A673 (cell line): Measurements from ENCODE around the gene AUNIP. TPM values are rescaled to one million over a fixed set of nuclear protein-coding genes. Genes with fewer than 3 reads are reported as not detected.

ENCODE experiments used
- BruUV-seq: library from RNA; stranded (reverse); fragments of 400-500 nt; replicated peaks from 2 replicates; lab custom pipeline; 2021; lab: Mats Ljungman, UMichigan
- CTCF ChIA-PET: fragments of 300-600 bp; sonication (Branson Sonifier 250); formaldehyde crosslinking; loops from one replicate; lab custom pipeline; 2022; ENCODE audit warnings: antibody characterized with exemption; lab: Charles Lee
- POLR2A ChIA-PET: fragments of 300-600 bp; sonication (Branson Sonifier 250); formaldehyde crosslinking; loops from one replicate; lab custom pipeline; 2022; ENCODE audit warnings: antibody characterized with exemption; ENCODE audit not compliant: low non-redundant PET; lab: Charles Lee
- DNase-seq: peaks from one replicate; pipeline ENCODE4 v3.0.0-alpha.2; 2015; ENCODE audit warnings: low spot score
- H3K27ac ChIP-seq: fragments of 200-600 bp; sonication (generic); 2 replicates; pipeline ENCODE4 v1.5.1; 2016; ENCODE audit warnings: mixed run types, low read depth, mild to moderate bottlenecking, mixed read lengths, antibody characterized with exemption, low read length; ENCODE audit not compliant: poor library complexity, severe bottlenecking
- H3K27me3 ChIP-seq: fragments of 200-600 bp; sonication (generic); replicated peaks from 2 replicates; pipeline ENCODE4 v1.6.1; 2017; ENCODE audit warnings: mixed run types, low read depth, mild to moderate bottlenecking, mixed read lengths, antibody characterized with exemption, low read length; ENCODE audit not compliant: insufficient read depth, poor library complexity
- H3K36me3 ChIP-seq: fragments of 200-600 bp; sonication (generic); 2 replicates; pipeline ENCODE4 v1.6.1; 2016; ENCODE audit warnings: mixed run types, mild to moderate bottlenecking, mixed read lengths, antibody characterized with exemption, low read length; ENCODE audit not compliant: insufficient read depth, poor library complexity, severe bottlenecking
- H3K4me1 ChIP-seq: fragments of 200-600 bp; sonication (generic); 2 replicates; pipeline ENCODE4 v1.6.1; 2017; ENCODE audit warnings: mixed run types, mild to moderate bottlenecking, mixed read lengths, antibody characterized with exemption, low read length; ENCODE audit not compliant: insufficient read depth, poor library complexity, severe bottlenecking
- H3K4me3 ChIP-seq: fragments of 200-600 bp; sonication (generic); 2 replicates; pipeline ENCODE4 v1.5.1; 2016; ENCODE audit warnings: low read depth, mixed run types, mild to moderate bottlenecking, mixed read lengths, low read length; ENCODE audit not compliant: poor library complexity, severe bottlenecking
- H3K9me3 ChIP-seq: fragments of 200-600 bp; sonication (generic); 2 replicates; pipeline ENCODE4 v1.6.1; 2016; ENCODE audit warnings: mixed run types, low read depth, mild to moderate bottlenecking, mixed read lengths, antibody characterized with exemption, low read length; ENCODE audit not compliant: poor library complexity, severe bottlenecking
- EZH2 ChIP-seq: fragments of 200-600 bp; sonication (generic); IDR thresholded peaks from 2 replicates; pipeline ENCODE4 v1.6.1; 2017; ENCODE audit warnings: borderline replicate concordance, low read depth, mild to moderate bottlenecking, mixed read lengths, antibody characterized with exemption, low read length; ENCODE audit not compliant: poor library complexity, severe bottlenecking
- intact Hi-C: fragments of 100-400 bp; cut with micrococcal nuclease; formaldehyde crosslinking; loops from one replicate; pipeline ENCODE4 v1.10.0; 2022; ENCODE audit not compliant: unreplicated experiment
- total RNA-seq: library from RNA; stranded (reverse); gene quantifications from 2 replicates; pipeline ENCODE4 v1.2.3, GENCODE V29; 2021
- TF ChIP-seq, protein P1 (sequence below): fragments of 300-800, 200-600 bp; sonication (generic); conservative IDR thresholded peaks from 2 replicates; pipeline ENCODE4 v1.5.1; 2017; ENCODE audit warnings: low read depth, mild to moderate bottlenecking, antibody characterized with exemption, low read length, moderate library complexity, mixed read lengths

Gene AUNIP
- total RNA-seq, 1 experiment from 2014 or later, result 18.9 TPM

DNA sequence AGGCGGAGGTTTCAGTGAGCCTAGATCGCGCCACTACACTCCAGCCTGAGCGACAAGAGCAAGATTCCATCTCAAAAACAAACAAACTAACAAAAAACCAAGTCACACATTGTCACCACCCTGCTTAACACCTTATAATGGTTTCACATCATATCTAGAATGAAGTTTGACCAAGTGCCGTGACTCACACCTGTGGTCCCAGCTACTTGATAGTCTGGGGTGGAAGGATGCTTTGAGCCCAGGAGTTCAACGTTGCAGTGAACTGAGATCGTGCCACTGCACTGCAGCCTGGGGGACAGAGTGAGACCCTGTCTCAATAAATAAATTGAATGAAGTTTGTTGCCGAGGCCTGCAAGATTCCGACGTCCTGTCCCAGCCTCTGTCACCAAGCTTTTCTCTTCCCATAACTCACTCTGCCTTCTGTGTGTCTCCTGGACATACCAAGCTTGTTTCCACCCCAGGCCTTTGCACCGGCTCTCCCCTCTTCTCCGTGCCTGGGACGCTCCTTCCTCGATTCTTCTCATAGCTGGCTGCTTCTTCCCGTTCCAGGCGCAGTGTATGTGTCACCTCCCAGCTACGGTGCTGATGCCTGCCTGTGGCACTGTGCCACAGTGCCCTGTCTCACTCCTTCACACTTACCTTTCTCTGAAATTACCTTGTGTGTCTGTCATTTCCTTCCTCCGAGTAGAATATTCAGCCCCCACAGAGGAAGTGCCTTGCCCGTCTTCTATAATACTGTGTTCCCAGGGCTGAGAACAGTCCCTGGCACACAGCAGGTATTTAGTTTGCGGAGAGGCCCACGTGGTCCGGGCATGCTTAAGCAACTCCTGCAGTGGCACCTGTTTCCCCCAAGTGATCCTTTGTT lies 63.1 kb downstream of the AUNIP start:
- ChIA-PET CTCF (interaction anchor here (0.7 to 0.9 kb wide), 2 partner anchors 11 to 361 kb away, joined by 3 read pairs; no protein-coding TSS in a partner anchor), POLR2A (no interaction called here)
- no peaks in the 10 kb centered on the region for H3K36me3 ChIP-seq
- no peaks in the 10 kb centered on the region for H3K9me3 ChIP-seq
- intact Hi-C loops, result no loop called here
- DNase-seq, result no peak
- BruUV-seq, result no TSS peak
- H3K27ac ChIP-seq, result no peak overlapping the region
- peaks cover 6% of the 10 kb centered on the region for H3K4me1 ChIP-seq
- H3K27me3 ChIP-seq, result no peaks in the 10 kb centered on the region
- TF ChIP-seq EZH2, result no peak
- TF ChIP-seq, protein P1, sequence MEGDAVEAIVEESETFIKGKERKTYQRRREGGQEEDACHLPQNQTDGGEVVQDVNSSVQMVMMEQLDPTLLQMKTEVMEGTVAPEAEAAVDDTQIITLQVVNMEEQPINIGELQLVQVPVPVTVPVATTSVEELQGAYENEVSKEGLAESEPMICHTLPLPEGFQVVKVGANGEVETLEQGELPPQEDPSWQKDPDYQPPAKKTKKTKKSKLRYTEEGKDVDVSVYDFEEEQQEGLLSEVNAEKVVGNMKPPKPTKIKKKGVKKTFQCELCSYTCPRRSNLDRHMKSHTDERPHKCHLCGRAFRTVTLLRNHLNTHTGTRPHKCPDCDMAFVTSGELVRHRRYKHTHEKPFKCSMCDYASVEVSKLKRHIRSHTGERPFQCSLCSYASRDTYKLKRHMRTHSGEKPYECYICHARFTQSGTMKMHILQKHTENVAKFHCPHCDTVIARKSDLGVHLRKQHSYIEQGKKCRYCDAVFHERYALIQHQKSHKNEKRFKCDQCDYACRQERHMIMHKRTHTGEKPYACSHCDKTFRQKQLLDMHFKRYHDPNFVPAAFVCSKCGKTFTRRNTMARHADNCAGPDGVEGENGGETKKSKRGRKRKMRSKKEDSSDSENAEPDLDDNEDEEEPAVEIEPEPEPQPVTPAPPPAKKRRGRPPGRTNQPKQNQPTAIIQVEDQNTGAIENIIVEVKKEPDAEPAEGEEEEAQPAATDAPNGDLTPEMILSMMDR, result no peak
- no peak overlapping the region for H3K4me3 ChIP-seq

DNA sequence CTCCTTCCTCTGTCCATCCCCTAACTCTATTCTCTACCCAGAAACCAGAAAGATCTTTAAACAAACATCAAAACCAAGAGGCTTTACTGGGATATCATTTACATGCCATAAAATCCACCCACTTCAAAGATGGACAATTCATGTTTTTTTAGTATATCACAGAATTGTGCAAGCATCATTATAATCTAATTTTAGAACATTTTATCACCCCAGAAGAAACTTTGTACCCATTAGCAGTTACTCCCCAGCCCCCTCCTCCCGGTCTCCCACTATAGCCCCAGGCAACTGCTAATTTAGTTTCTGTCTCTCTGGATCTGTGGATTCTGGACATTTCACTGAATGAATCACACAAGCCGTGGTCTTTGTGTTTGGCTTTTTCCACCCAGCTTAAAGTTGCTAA lies 64.0 kb downstream of the AUNIP start:
- ChIA-PET CTCF (no interaction called here), POLR2A (no interaction called here)
- Histone ChIP-seq H3K27me3 (no peaks in the 10 kb centered on the region), H3K36me3 (no peaks in the 10 kb centered on the region), H3K9me3 (no peaks in the 10 kb centered on the region), H3K4me1 (peaks cover 6% of the 10 kb centered on the region), H3K27ac (no peak overlapping the region), H3K4me3 (no peak overlapping the region)
- intact Hi-C loops, result no loop called here
- BruUV-seq, result no TSS peak
- TF ChIP-seq, protein P1, result no peak
- TF ChIP-seq EZH2, result no peak
- no peak for DNase-seq

DNA sequence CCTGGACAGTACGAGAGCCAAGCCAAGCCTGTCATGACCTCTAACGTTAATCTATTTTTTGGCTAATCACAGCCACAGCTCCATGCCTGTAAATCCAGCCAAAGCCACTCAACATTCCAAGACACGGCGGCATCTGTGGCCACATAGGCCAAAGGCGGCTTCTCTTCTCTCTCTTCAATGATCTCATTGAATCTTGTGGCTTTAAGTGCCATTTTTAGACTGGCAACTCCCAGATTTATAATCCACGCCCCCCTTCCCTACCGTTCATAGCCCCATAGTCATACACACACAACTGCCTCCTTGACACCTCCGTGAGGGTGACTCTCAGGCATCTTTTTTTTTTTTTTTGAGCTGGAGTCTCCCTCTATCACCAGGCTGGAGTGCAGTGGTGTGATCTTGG lies 64.9 kb downstream of the AUNIP start:
- CTCF ChIA-PET, result no interaction called here
- intact Hi-C loops, result no loop called here

More for the DNA sequence above, 64.9 kb downstream of the AUNIP start:
- POLR2A ChIA-PET, result no interaction called here
- no peaks in the 10 kb centered on the region for H3K9me3 ChIP-seq
- no TSS peak for BruUV-seq
- DNase-seq, result no peak
- H3K27me3 ChIP-seq, result no peaks in the 10 kb centered on the region
- no peak overlapping the region for H3K27ac ChIP-seq
- no peak for TF ChIP-seq EZH2
- TF ChIP-seq, protein P1, result no peak
- no peaks in the 10 kb centered on the region for H3K36me3 ChIP-seq
- H3K4me3 ChIP-seq, result no peak overlapping the region
- peaks cover 1% of the 10 kb centered on the region for H3K4me1 ChIP-seq
